GM12892 (cell line): ENCODE data around the gene ACE2.

Source experiments
- POLR2A ChIP-seq: IDR thresholded peaks from 2 replicates; pipeline ENCODE4 v1.6.1; 2011; ENCODE audit warnings: low read depth, low read length, control low read depth
- POLR2AphosphoS5 ChIP-seq: IDR thresholded peaks from 2 replicates; pipeline ENCODE4 v1.6.1; 2011; ENCODE audit warnings: low read depth, low read length, control low read depth
- TAF1 ChIP-seq: IDR thresholded peaks from 2 replicates; pipeline ENCODE4 v1.6.1; 2011; ENCODE audit warnings: low read depth, mild to moderate bottlenecking, control low read depth, low read length, borderline replicate concordance

DNA sequence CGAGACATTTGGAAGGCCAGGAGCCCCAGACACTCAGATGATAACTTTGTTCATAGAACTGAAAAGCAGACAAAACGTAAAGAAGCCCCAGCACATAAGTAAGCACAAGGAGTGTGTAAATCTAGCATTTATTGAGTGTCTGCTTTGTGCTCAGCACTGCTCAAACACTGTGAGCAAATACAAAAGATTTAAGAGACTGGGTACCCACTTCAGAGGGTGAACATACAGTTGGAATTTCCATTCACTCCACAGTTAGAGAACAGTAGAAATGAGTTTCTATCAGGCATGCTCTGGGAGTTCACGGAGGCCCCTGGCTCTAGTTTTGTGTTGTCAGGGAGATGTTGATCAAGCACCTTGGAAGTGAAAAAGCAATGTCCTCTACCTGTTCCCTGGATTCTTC is 39.8 kb downstream of the ACE2 start:
- TF ChIP-seq POLR2A (no peak), POLR2AphosphoS5 (no peak), TAF1 (no peak)
